ENCODE data around the gene GDF15.

GDF15 gene

DNA sequence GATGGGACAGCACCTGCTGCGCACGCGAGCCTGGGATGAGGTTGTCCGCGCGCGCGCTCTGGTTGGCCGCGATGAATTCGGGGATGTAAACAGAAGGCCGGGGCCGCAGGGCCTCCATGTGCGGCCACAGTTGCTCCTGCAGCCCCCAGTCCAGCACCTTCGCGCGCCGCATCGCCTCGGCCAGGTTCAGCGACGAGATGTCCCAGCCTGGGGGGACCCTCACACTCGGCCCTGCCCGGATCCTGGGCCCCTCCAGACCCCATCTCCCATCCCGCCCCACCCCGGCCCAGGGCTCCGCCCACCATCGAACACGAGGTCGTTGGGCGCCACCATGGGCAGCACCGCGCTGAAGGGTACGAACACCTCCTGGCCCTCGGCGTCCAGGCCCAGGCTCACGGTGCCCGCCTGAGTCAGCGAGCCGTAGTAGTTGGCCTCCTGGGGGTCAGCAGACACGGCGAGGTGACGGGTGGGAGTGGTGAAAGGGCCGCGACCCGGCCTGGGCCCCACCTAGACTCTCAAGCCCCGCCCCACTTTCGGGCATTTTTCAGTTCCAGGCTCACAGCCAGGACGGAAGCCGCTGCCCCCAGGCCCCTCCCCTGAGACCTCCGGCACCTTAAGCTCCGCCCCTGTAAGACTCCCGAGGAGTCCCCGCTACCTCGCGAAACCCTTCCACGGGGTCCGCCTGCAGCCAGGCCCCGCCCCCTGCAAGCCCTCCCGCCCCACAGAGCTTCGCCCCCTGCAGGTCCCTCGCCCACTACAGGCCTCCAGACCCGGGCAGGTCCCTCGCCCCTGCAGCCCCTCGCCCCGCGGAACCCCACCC is 50.9 kb downstream of the GDF15 start:
- Histone ChIP-seq H3K36me3 (ENCODE audit: insufficient read depth, low read depth, low read length) (peaks cover 19% of the 10 kb centered on the region), H3K4me1 (ENCODE audit: insufficient read depth, low read length) (peaks cover 12% of the 10 kb centered on the region; the same call in 1 of the 2 replicates), H3K27me3 (ENCODE audit: insufficient read depth, low read length) (no peaks in the 10 kb centered on the region; the same call in 1 of the 2 replicates), H3K9ac (ENCODE audit: low read depth, low read length) (peak overlapping the region; percentile 58; the same call in 1 of the 2 replicates), H3K9me3 (ENCODE audit: insufficient read depth, low read depth, low read length) (no peaks in the 10 kb centered on the region), H3K4me3 (ENCODE audit: low read length) (peak overlapping the region; percentile 75), H3K27ac (ENCODE audit: low read length) (no peak overlapping the region)

DNA sequence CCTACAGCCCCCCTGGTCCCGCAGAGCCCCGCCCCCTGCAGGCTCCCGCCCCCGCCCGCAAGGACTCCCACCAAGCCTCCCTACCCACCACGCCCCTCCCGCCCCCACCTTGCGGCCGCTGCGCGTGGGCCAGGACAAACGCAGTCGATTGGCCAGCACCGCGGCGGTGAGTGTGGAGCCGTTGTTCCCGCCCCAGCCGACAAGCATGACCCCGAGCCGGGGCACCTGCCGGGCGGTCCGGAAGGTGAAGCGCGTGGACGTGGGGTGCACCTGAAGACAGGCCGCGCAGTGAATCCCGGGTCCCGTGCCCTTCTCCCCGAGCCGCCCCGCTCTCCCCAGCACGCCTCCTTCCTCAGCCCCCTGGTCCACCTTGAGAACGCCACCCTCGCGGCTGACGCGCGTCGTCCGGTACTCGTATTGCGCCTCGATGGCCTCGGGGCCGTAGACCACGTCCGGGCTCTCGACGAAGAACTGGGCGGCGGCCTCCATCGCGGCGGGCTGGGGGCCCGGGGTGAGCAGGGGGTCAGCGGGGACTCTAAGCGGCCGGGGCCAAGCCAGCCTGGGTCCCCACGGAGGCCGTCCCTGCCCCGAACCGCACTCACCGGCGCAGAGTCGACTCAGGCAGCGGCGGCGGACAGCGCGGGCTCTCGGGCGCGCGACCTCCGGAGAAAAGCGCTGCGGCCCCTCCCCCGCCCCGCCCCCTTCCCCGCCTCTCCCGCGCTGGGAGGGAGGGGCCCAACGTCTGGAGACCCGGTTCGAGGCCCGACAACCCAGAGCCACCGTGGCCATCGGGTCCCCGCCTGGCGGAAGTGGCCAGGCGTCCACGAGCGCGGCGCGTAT is 51.8 kb downstream of the GDF15 start, which contains the start of gene ISYNA1:
ISYNA1 (minus strand) TSS at position 643 of the 840 bp plus-strand sequence; CDS start at position 489, 154 bp downstream.
- no peaks in the 10 kb centered on the region; the same call in 1 of the 2 replicates for H3K27me3 ChIP-seq (ENCODE audit: insufficient read depth, low read length)
- peaks cover 19% of the 10 kb centered on the region for H3K36me3 ChIP-seq (ENCODE audit: insufficient read depth, low read depth, low read length)
- H3K4me3 ChIP-seq (ENCODE audit: low read length): peak within 1 kb of the TSS; percentile 75
- no peak within 1 kb of the TSS for H3K27ac ChIP-seq (ENCODE audit: low read length)
- H3K9ac ChIP-seq (ENCODE audit: low read depth, low read length): peak within 1 kb of the TSS; percentile 70; the same call in 1 of the 2 replicates
- H3K9me3 ChIP-seq (ENCODE audit: insufficient read depth, low read depth, low read length): no peaks in the 10 kb centered on the region
- peaks cover 11% of the 10 kb centered on the region; the same call in 1 of the 2 replicates for H3K4me1 ChIP-seq (ENCODE audit: insufficient read depth, low read length)

DNA sequence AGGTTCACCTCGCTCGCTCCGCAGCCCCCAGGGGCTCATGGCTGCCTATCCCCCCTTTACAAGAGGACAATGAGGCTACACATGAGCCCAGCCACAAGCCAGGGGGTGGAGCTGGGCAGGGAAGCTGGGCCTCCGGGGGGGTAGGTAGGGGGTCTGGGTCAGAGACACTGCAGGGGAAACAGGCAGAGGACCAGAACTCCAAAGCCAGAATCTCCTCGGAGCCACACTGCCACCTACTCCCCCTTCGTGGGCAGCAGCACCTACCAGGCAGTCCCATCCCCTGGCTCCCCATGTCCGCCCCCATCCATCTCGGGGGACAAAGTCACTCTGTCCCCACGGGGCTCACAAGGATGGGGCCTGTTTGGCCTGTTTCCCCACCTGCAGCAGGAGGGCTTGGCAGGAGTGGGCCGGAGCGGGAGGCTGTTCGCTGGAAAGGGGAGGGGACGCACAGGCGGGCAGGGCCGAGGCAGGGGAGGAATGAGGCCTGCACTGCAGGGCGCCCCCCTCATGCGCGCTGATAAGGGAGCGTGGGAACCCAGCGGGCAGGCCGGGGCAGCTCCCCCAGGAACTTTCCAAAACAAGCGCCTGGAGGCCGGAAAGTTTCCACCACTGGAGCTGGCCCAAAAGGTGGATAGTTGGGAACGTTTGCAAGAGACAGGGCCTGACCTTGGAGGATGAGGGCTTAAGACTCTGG is 52.5 kb downstream of the GDF15 start:
- Histone ChIP-seq H3K9me3 (ENCODE audit: insufficient read depth, low read depth, low read length) (no peaks in the 10 kb centered on the region), H3K36me3 (ENCODE audit: insufficient read depth, low read depth, low read length) (peaks cover 19% of the 10 kb centered on the region), H3K4me3 (ENCODE audit: low read length) (peak overlapping the region; percentile 60), H3K9ac (ENCODE audit: low read depth, low read length) (peak overlapping the region; percentile 48; the same call in 1 of the 2 replicates), H3K27me3 (ENCODE audit: insufficient read depth, low read length) (no peaks in the 10 kb centered on the region), H3K27ac (ENCODE audit: low read length) (no peak overlapping the region), H3K4me1 (ENCODE audit: insufficient read depth, low read length) (peaks cover 9% of the 10 kb centered on the region; the same call in 1 of the 2 replicates)
